K562 (cell line): ENCODE results near the gene TRIP10. TPM values are rescaled to one million over a fixed set of nuclear protein-coding genes. Genes with fewer than 3 reads are reported as not detected.

Experiments
- CCAR2 ChIP-seq: fragments of 200-400 bp; formaldehyde crosslinking; IDR thresholded peaks from 2 replicates; pipeline ENCODE4 v1.6.1; 2017; ENCODE audit warnings: mild to moderate bottlenecking, low read depth, low read length
- E2F1 ChIP-seq: sonication (generic); formaldehyde crosslinking; IDR thresholded peaks from 2 replicates; pipeline ENCODE4 v1.8.1; 2023; ENCODE audit warnings: mild to moderate bottlenecking, missing genetic modification reagents, moderate library complexity
- GABPA ChIP-seq: fragments of 200-800 bp; sonication (Bioruptor generic); conservative IDR thresholded peaks from 2 replicates; pipeline ENCODE4 v1.6.1; 2016; ENCODE audit warnings: low read depth, missing genetic modification characterization, missing compliant biosample characterization
- SIN3A ChIP-seq, 2 experiments: fragments of 150-350 bp in 1 of 2; IDR thresholded peaks; 2 replicates each; pipeline ENCODE4 v1.6.1; 2011 to 2016; ENCODE audit warnings: borderline replicate concordance in 2 of 2, low read depth in 2 of 2, low read length in 2 of 2, mild to moderate bottlenecking in 2 of 2, moderate library complexity in 2 of 2; ENCODE audit not compliant: control insufficient read depth in 1 of 2
- SMARCE1 ChIP-seq: fragments of 450-650 bp; IDR thresholded peaks from 2 replicates; pipeline ENCODE4 v1.7.1; 2016; ENCODE audit warnings: mild to moderate bottlenecking
- TOE1 ChIP-seq, 2 experiments: fragments of 450-650 bp in 1 of 2; sonication (generic) in 1 of 2; formaldehyde crosslinking in 1 of 2; IDR thresholded peaks; 2 replicates each; pipeline versions ENCODE4 v1.7.1 to v1.8.0; 2016 to 2022; ENCODE audit warnings: borderline replicate concordance in 2 of 2, mild to moderate bottlenecking in 2 of 2, antibody characterized with exemption in 1 of 2, inconsistent platforms in 1 of 2, low read depth in 1 of 2, missing genetic modification reagents in 1 of 2, moderate library complexity in 1 of 2
- ZBED1 ChIP-seq: IDR thresholded peaks from 2 replicates; pipeline ENCODE4 v1.6.1; 2014
- ZBTB7A ChIP-seq: IDR thresholded peaks from 2 replicates; pipeline ENCODE4 v1.6.1; 2011; ENCODE audit warnings: low read depth, mild to moderate bottlenecking, low read length, moderate library complexity, borderline replicate concordance; ENCODE audit not compliant: control insufficient read depth
- ZNF175 ChIP-seq: fragments of 200-800 bp; sonication (Bioruptor generic); IDR thresholded peaks from 2 replicates; pipeline ENCODE4 v1.6.1; 2016; ENCODE audit warnings: low read depth, mild to moderate bottlenecking, missing genetic modification characterization, missing compliant biosample characterization
- ZNF3 ChIP-seq: fragments of 250-450 bp; sonication (Bioruptor Pico); IDR thresholded peaks from 2 replicates; pipeline ENCODE4 v1.5.0; 2021; ENCODE audit warnings: mild to moderate bottlenecking, moderate library complexity
- ZNF347 ChIP-seq: fragments of 450-650 bp; formaldehyde crosslinking; IDR thresholded peaks from 2 replicates; pipeline ENCODE4 v1.4.0; 2020; ENCODE audit warnings: low read depth, mild to moderate bottlenecking, moderate library complexity
- polyA plus RNA-seq, 8 experiments: library from polyadenylated mRNA; depleted of rRNA in 4 of 8; stranded (reverse) in 5 of 8; unstranded in 3 of 8; fragments of >200 nt; fragmentation: Nextera tagmentation in 2 of 8; fragmentation: Illumina TruSeq in 1 of 8; extraction: Ambion mirVana in 2 of 8; extraction: Trizol in 1 of 8; gene quantifications; 2 replicates each; pipeline versions ENCODE4 v1.2.1 to v1.2.3, GENCODE V29; 2011 to 2014; ENCODE audit warnings: inconsistent platforms in 1 of 8, missing spikeins in 1 of 8
- total RNA-seq, 7 experiments: library from RNA; depleted of rRNA in 6 of 7; stranded (reverse); fragments of >200 nt in 6 of 7; fragmentation: Illumina TruSeq in 2 of 7; extraction: Trizol in 2 of 7; gene quantifications; 2 replicates each; pipeline versions ENCODE4 v1.2.1 to v1.2.3, GENCODE V29; 2011 to 2021; ENCODE audit warnings: low replicate concordance in 1 of 7
- TF ChIP-seq, protein P1 (sequence below): fragments of 200-600 bp; sonication (generic); IDR thresholded peaks from one replicate; pipeline ENCODE4 v1.6.1; 2012; ENCODE audit warnings: mild to moderate bottlenecking, low read depth, low read length, inconsistent platforms
- TF ChIP-seq, protein P2 (sequence below): sonication (generic); formaldehyde crosslinking; IDR thresholded peaks from 2 replicates; pipeline ENCODE4 v1.8.1; 2023; ENCODE audit warnings: mild to moderate bottlenecking, missing genetic modification reagents

Gene TRIP10
- total and polyA plus RNA-seq, 9 of the 15 experiments (the other 6 are each of a cell fraction or from before 2014, with no cell fraction given), result 1.2 to 66.8 (median 36.1) TPM

GRCh38 chr19:6767081-6767356 is 27.5 kb downstream of the TRIP10 start (continued):
- TF ChIP-seq, protein P1, sequence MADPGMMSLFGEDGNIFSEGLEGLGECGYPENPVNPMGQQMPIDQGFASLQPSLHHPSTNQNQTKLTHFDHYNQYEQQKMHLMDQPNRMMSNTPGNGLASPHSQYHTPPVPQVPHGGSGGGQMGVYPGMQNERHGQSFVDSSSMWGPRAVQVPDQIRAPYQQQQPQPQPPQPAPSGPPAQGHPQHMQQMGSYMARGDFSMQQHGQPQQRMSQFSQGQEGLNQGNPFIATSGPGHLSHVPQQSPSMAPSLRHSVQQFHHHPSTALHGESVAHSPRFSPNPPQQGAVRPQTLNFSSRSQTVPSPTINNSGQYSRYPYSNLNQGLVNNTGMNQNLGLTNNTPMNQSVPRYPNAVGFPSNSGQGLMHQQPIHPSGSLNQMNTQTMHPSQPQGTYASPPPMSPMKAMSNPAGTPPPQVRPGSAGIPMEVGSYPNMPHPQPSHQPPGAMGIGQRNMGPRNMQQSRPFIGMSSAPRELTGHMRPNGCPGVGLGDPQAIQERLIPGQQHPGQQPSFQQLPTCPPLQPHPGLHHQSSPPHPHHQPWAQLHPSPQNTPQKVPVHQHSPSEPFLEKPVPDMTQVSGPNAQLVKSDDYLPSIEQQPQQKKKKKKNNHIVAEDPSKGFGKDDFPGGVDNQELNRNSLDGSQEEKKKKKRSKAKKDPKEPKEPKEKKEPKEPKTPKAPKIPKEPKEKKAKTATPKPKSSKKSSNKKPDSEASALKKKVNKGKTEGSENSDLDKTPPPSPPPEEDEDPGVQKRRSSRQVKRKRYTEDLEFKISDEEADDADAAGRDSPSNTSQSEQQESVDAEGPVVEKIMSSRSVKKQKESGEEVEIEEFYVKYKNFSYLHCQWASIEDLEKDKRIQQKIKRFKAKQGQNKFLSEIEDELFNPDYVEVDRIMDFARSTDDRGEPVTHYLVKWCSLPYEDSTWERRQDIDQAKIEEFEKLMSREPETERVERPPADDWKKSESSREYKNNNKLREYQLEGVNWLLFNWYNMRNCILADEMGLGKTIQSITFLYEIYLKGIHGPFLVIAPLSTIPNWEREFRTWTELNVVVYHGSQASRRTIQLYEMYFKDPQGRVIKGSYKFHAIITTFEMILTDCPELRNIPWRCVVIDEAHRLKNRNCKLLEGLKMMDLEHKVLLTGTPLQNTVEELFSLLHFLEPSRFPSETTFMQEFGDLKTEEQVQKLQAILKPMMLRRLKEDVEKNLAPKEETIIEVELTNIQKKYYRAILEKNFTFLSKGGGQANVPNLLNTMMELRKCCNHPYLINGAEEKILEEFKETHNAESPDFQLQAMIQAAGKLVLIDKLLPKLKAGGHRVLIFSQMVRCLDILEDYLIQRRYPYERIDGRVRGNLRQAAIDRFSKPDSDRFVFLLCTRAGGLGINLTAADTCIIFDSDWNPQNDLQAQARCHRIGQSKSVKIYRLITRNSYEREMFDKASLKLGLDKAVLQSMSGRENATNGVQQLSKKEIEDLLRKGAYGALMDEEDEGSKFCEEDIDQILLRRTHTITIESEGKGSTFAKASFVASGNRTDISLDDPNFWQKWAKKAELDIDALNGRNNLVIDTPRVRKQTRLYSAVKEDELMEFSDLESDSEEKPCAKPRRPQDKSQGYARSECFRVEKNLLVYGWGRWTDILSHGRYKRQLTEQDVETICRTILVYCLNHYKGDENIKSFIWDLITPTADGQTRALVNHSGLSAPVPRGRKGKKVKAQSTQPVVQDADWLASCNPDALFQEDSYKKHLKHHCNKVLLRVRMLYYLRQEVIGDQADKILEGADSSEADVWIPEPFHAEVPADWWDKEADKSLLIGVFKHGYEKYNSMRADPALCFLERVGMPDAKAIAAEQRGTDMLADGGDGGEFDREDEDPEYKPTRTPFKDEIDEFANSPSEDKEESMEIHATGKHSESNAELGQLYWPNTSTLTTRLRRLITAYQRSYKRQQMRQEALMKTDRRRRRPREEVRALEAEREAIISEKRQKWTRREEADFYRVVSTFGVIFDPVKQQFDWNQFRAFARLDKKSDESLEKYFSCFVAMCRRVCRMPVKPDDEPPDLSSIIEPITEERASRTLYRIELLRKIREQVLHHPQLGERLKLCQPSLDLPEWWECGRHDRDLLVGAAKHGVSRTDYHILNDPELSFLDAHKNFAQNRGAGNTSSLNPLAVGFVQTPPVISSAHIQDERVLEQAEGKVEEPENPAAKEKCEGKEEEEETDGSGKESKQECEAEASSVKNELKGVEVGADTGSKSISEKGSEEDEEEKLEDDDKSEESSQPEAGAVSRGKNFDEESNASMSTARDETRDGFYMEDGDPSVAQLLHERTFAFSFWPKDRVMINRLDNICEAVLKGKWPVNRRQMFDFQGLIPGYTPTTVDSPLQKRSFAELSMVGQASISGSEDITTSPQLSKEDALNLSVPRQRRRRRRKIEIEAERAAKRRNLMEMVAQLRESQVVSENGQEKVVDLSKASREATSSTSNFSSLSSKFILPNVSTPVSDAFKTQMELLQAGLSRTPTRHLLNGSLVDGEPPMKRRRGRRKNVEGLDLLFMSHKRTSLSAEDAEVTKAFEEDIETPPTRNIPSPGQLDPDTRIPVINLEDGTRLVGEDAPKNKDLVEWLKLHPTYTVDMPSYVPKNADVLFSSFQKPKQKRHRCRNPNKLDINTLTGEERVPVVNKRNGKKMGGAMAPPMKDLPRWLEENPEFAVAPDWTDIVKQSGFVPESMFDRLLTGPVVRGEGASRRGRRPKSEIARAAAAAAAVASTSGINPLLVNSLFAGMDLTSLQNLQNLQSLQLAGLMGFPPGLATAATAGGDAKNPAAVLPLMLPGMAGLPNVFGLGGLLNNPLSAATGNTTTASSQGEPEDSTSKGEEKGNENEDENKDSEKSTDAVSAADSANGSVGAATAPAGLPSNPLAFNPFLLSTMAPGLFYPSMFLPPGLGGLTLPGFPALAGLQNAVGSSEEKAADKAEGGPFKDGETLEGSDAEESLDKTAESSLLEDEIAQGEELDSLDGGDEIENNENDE, result no peak
- no peak for TF ChIP-seq ZBTB7A
- TF ChIP-seq ZNF347, result no peak
- no peak for TF ChIP-seq ZNF3 (CRISPR knock-in tag)
- TF ChIP-seq SMARCE1, result peak; percentile 34; the same call in 1 of the 2 replicates
- no peak for TF ChIP-seq TOE1 (IDR thresholded peaks at IDR 0.05; ENCODE audit: borderline replicate concordance)
- TF ChIP-seq TOE1 (CRISPR knock-in tag; IDR thresholded peaks at IDR 0.05; ENCODE audit: borderline replicate concordance, low read depth), result no peak
- no peak for TF ChIP-seq ZNF175 (CRISPR knock-in tag)
- no peak for TF ChIP-seq ZBED1
- TF ChIP-seq SIN3A (IDR thresholded peaks at IDR 0.05; ENCODE audit: borderline replicate concordance in 2 of 2, control insufficient read depth in 1 of 2, low read depth in 2 of 2, low read length in 2 of 2), result peak in 1 of 2 experiments; percentile 52; a peak in 1 of 4 replicates
- TF ChIP-seq GABPA (tag), result no peak
- no peak for TF ChIP-seq CCAR2
- no peak for TF ChIP-seq E2F1 (CRISPR knock-in tag)
- TF ChIP-seq, protein P2, sequence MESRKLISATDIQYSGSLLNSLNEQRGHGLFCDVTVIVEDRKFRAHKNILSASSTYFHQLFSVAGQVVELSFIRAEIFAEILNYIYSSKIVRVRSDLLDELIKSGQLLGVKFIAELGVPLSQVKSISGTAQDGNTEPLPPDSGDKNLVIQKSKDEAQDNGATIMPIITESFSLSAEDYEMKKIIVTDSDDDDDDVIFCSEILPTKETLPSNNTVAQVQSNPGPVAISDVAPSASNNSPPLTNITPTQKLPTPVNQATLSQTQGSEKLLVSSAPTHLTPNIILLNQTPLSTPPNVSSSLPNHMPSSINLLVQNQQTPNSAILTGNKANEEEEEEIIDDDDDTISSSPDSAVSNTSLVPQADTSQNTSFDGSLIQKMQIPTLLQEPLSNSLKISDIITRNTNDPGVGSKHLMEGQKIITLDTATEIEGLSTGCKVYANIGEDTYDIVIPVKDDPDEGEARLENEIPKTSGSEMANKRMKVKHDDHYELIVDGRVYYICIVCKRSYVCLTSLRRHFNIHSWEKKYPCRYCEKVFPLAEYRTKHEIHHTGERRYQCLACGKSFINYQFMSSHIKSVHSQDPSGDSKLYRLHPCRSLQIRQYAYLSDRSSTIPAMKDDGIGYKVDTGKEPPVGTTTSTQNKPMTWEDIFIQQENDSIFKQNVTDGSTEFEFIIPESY, result no peak
